G401.6 (cell line): ENCODE results near the gene SGK1.
A peak's percentile ranks its signal among the peaks of the same experiment; 100 is the strongest.

Experiments used
- FAIRE-seq: peaks from 2 replicates; lab custom pipeline; 2012; peaks lifted over from hg19 to GRCh38; lab: Jason Lieb, UNC

Gene SGK1

GRCh38 chr6:134168590-134169208 is 149.2 kb downstream of the SGK1 start:
- no peak for FAIRE-seq

GRCh38 chr6:134166511-134167261 is 151.2 kb downstream of the SGK1 start:
- FAIRE-seq = no peak

GRCh38 chr6:134165561-134166201 is 152.2 kb downstream of the SGK1 start:
- no peak for FAIRE-seq

- no peak for FAIRE-seq
Observed at GRCh38 chr6:134164300-134164699, 153.6 kb downstream of the SGK1 start.

- no peak for FAIRE-seq
Observed at GRCh38 chr6:134162932-134163331, 155.0 kb downstream of the SGK1 start.

GRCh38 chr6:134161041-134161440 is 156.9 kb downstream of the SGK1 start:
- FAIRE-seq = no peak

GRCh38 chr6:134152767-134153485 is 165.0 kb downstream of the SGK1 start:
- FAIRE-seq = no peak

GRCh38 chr6:134148566-134148965 is 169.3 kb downstream of the SGK1 start:
- no peak for FAIRE-seq

- FAIRE-seq = no peak
Observed at GRCh38 chr6:134147034-134147533, 170.8 kb downstream of the SGK1 start.

- no peak for FAIRE-seq
Observed at GRCh38 chr6:134146268-134147033, 171.5 kb downstream of the SGK1 start.

- no peak for FAIRE-seq
Observed at GRCh38 chr6:134145786-134146185, 172.1 kb downstream of the SGK1 start.

- FAIRE-seq = no peak
Observed at GRCh38 chr6:134138226-134138975, 179.5 kb downstream of the SGK1 start.

- FAIRE-seq = no peak
Observed at GRCh38 chr6:134134654-134135053, 183.3 kb downstream of the SGK1 start.

GRCh38 chr6:134132494-134133141 is 185.3 kb downstream of the SGK1 start:
- no peak for FAIRE-seq

- no peak for FAIRE-seq
Observed at GRCh38 chr6:134131530-134132139, 186.3 kb downstream of the SGK1 start.

- no peak for FAIRE-seq
Observed at GRCh38 chr6:134128146-134128545, 189.8 kb downstream of the SGK1 start.

GRCh38 chr6:134123666-134124208 is 194.2 kb downstream of the SGK1 start:
- peak; percentile 82 for FAIRE-seq

GRCh38 chr6:134122775-134123174 is 195.1 kb downstream of the SGK1 start:
- FAIRE-seq = no peak

- no peak for FAIRE-seq
Observed at GRCh38 chr6:134119486-134119885, 198.4 kb downstream of the SGK1 start.
